Pancreas (tissue), 10 donors: Measurements from ENCODE around the gene ACSL3. TPM values are rescaled to one million over a fixed set of nuclear protein-coding genes. Genes with fewer than 3 reads are reported as not detected.

Source experiments
- ATAC-seq, 4 donors: fragments of 200-7000 bp; cut with Tn5 transposase; one replicate each; pipeline versions ENCODE4 v1.8.0 to v1.9.1; 2020; ENCODE audit warnings: mild to moderate bottlenecking in 4 of 4, moderate library complexity in 4 of 4
- DNase-seq, 6 donors: peaks; one replicate each; pipeline ENCODE4 v3.0.0-alpha.2; 2020
- FAIRE-seq: peaks from 2 replicates; lab custom pipeline; 2012; peaks lifted over from hg19 to GRCh38; lab: Jason Lieb, UNC
- H3K27ac ChIP-seq, 4 donors: fragments of 200-600 bp; sonication (generic); 1 replicate in 3 of 4; 2 replicates in 1 of 4; pipeline versions ENCODE4 v1.5.0 to v1.8.0; 2020
- H3K27me3 ChIP-seq, 4 donors: fragments of 200-600 bp; one replicate each; pipeline ENCODE4 v1.8.0; 2021
- H3K36me3 ChIP-seq, 3 donors: fragments of 200-600 bp; sonication (generic) in 1 of 3; one replicate each; pipeline versions ENCODE4 v1.5.0 to v1.8.0; 2020 to 2021
- H3K4me1 ChIP-seq, 3 donors: fragments of 200-600 bp; one replicate each; pipeline ENCODE4 v1.8.0; 2021
- H3K4me3 ChIP-seq, 4 donors: fragments of 200-600 bp; sonication (generic) in 2 of 4; one replicate each; pipeline versions ENCODE4 v1.5.0 to v1.8.0; 2020 to 2021
- H3K9me3 ChIP-seq, 4 donors: fragments of 200-600 bp; one replicate each; pipeline ENCODE4 v1.8.0; 2021
- WGBS, 2 donors: extraction: QIAGEN DNeasy Blood & Tissue Kit; methylation state at CpG; one replicate each; pipeline ENCODE4 v1.1.7; 2013; 5-methylcytosine and 5-hydroxymethylcytosine counted together
- intact Hi-C, 3 donors: fragments of 100-400 bp; cut with DNase I; formaldehyde crosslinking; loops; one replicate each; pipeline versions ENCODE4 v1.11.1 to v1.14.2; 2022
- polyA plus RNA-seq, 2 donors: library from polyadenylated mRNA; stranded (reverse); fragments of 200-250 nt; gene quantifications; one replicate each; pipeline ENCODE4 v1.2.3, GENCODE V29; 2013
- total RNA-seq, 6 donors: library from RNA; stranded (reverse); fragmentation: NEBNext Ultra II Directional in 4 of 6; extraction: Animal tissue kit (Norgen Biotek cat#: 25700) in 4 of 6; gene quantifications; one replicate each; pipeline versions ENCODE4 v1.2.1 to v1.2.4, GENCODE V29; 2021 to 2023
- TF ChIP-seq, protein P1 (sequence below), 4 donors: fragments of 200-600 bp; sonication (generic) in 3 of 4; IDR thresholded peaks; one replicate each; pipeline versions ENCODE4 v1.5.0 to v1.8.0; 2021; ENCODE audit warnings: antibody characterized with exemption in 4 of 4
- donor health status: healthy with polysubstance abuse.
- donor health status: DM: no; HTN: no; CAD: no; lungs with moderate emphysema.
- donor health status: DM: no; HTN: no; CAD: no.
- donor health status: control.
- donor health status: control.
- donor health status: Bipolar disorder and iron deficiency.
- donor health status: DM: yes; HTN: yes; CAD: no.
- donor health status: DM: no; HTN: no; CAD: no.
- donor health status: DM: no; HTN: no; CAD: no.
- donor health status: DM: yes; HTN: yes; CAD: no.

Gene ACSL3
- total and polyA plus RNA-seq, 8 donors, result 4.7 to 32.0 (median 15.9) TPM

DNA sequence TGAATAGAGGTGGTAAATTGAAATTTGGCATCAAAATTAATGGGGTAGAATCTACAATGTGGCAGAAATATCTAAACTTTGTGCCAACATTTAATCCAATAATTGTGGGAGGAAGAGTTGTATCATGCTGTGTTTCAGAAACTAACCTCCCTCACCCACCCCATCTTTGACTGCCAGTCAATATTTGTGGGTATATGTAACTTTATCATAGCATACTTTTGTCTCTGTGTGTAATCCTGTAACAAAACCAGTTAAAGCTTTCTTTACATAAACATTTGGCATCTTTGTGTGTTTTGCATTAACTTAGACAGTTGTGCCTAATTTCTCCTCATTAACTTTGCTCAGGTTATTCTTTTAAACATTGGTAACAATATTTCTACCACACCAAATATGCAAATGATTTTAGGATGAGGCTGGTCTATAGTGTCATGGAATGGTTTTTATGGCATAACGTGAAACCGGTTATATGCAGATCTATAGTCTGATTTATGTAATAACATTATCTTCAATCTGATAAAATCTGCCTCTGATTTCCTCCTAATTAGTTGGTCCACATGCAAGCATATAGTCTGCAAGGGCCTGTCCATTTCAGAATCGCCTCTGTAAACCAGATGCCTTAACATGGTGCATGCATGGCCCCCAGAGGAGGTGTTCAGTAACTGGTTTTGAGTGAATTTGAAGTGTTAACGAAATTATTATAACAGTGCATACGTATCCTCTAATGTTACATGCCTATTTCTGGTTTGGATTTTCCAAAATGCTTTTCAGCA lies 84.3 kb downstream of the ACSL3 start:
- Histone ChIP-seq H3K9me3 (no peaks in the 10 kb centered on the region), H3K27me3 (no peaks in the 10 kb centered on the region), H3K36me3 (no peaks in the 10 kb centered on the region), H3K27ac (no peak overlapping the region), H3K4me1 (no peaks in the 10 kb centered on the region), H3K4me3 (no peak overlapping the region)
- WGBS, 2 donors, result 81 to 88% methylated on average over 5 of the region's 5 CpGs
- FAIRE-seq, result no peak
- TF ChIP-seq, protein P1, sequence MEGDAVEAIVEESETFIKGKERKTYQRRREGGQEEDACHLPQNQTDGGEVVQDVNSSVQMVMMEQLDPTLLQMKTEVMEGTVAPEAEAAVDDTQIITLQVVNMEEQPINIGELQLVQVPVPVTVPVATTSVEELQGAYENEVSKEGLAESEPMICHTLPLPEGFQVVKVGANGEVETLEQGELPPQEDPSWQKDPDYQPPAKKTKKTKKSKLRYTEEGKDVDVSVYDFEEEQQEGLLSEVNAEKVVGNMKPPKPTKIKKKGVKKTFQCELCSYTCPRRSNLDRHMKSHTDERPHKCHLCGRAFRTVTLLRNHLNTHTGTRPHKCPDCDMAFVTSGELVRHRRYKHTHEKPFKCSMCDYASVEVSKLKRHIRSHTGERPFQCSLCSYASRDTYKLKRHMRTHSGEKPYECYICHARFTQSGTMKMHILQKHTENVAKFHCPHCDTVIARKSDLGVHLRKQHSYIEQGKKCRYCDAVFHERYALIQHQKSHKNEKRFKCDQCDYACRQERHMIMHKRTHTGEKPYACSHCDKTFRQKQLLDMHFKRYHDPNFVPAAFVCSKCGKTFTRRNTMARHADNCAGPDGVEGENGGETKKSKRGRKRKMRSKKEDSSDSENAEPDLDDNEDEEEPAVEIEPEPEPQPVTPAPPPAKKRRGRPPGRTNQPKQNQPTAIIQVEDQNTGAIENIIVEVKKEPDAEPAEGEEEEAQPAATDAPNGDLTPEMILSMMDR (IDR thresholded peaks at IDR 0.05), result no peak
- ATAC-seq, result no peak
- intact Hi-C loops, result no loop called here
- no peak for DNase-seq

DNA sequence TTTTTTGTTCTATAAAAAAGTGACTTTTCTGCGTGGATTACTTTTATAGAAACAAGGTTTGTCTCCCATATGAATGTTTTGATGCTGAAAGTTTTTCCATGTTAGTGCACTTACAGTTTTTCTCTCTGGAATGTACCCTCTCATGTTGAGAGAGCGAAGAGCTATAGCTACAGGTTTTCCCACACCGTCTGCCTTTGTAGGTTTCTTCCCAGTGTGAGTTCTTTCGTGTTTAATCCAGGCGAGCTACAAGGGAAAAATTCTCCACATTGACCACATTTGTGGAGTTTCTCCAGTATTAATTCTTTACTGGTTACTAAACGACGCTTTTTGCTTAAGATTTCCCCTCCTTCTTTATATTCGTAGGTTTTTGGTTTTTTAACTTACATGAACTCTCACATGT lies 85.1 kb downstream of the ACSL3 start:
- no peak overlapping the region for H3K27ac ChIP-seq
- H3K4me3 ChIP-seq, result no peak overlapping the region
- H3K36me3 ChIP-seq, result no peaks in the 10 kb centered on the region
- no peaks in the 10 kb centered on the region for H3K27me3 ChIP-seq
- ATAC-seq, result no peak
- TF ChIP-seq, protein P1 (IDR thresholded peaks at IDR 0.05), result no peak
- FAIRE-seq, result no peak
- H3K4me1 ChIP-seq, result no peaks in the 10 kb centered on the region
- no peaks in the 10 kb centered on the region for H3K9me3 ChIP-seq
- WGBS, 2 donors, result 73 to 87% methylated on average over 8 of the region's 8 CpGs
- intact Hi-C loops, result no loop called here
- DNase-seq, result no peak

DNA sequence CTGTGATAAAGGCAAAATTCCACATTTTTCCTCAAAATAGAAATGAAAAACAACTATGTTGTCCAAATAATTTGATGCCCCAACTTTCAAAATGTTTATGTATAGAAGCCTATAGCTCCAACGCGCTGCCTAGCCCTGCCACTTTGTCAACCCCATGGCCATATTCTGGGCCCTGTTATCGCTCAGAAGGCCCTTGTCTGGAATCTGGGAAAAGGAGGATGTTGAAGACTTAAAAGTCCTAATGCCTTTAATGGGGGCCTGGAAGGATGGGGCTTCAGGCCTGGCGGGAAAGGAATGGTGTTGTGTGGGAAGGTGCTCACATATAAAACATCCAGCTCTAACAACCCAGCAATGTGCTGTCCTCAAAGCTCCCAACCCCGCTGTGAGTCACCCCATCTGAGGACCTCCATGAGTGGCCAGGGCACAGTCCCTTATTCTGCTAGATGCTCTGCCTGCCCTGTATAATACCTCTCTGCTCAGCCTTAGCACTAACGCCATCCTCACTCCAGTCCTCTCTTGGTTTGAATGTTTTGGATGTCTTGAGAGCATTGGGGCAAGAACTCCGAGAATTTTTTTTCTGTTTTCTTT lies 86.0 kb downstream of the ACSL3 start:
- Histone ChIP-seq H3K4me1 (no peaks in the 10 kb centered on the region), H3K4me3 (no peak overlapping the region), H3K9me3 (no peaks in the 10 kb centered on the region), H3K36me3 (no peaks in the 10 kb centered on the region), H3K27me3 (no peaks in the 10 kb centered on the region), H3K27ac (no peak overlapping the region)
- DNase-seq (no peak), ATAC-seq (no peak), FAIRE-seq (no peak)
- WGBS, 2 donors, result 84 to 93% methylated on average over 7 of the region's 7 CpGs
- intact Hi-C loops, result no loop called here
- TF ChIP-seq, protein P1 (IDR thresholded peaks at IDR 0.05), result no peak

DNA sequence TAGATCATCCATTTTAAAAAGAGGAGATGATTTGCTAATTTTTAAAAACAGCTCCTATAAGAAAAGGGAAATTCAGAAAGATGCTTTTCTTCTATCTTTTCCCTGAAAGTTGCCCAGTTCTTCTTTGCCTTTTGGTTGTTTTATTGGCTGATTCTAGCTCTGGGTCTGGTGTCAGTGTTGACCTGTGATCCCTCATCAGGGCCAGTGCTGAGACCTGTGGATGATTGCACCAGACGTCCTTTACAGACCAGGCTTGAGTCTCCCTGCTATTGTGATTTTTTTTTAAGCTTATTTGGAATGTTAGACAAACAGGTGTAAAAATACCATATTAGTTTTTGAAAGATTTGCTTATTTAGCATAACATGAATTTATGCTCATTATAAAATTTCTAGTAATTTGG lies 88.2 kb downstream of the ACSL3 start:
- DNase-seq (no peak), FAIRE-seq (no peak), ATAC-seq (no peak)
- H3K36me3 ChIP-seq, result no peaks in the 10 kb centered on the region
- TF ChIP-seq, protein P1 (IDR thresholded peaks at IDR 0.05), result no peak
- no peaks in the 10 kb centered on the region for H3K4me1 ChIP-seq
- intact Hi-C loops, result no loop called here
- no peak overlapping the region for H3K27ac ChIP-seq
- no peaks in the 10 kb centered on the region for H3K9me3 ChIP-seq
- WGBS, 2 donors, result 38 to 68% methylated on average over 1 of the region's 1 CpG
- H3K4me3 ChIP-seq, result no peak overlapping the region
- no peaks in the 10 kb centered on the region for H3K27me3 ChIP-seq
